K562 (cell line): ENCODE results near the gene MRM2.

Source experiments
- CTCF ChIP-seq, 3 experiments: IDR thresholded peaks in 2 of 3; conservative IDR thresholded peaks in 1 of 3; 2 replicates each; pipeline ENCODE4 v1.5.1; 2011 to 2012; ENCODE audit warnings: low read length in 3 of 3, mild to moderate bottlenecking in 3 of 3, control low read depth in 2 of 3, improper control_type of control experiment in 1 of 3, inconsistent platforms in 1 of 3, low read depth in 1 of 3, mixed read lengths in 1 of 3, moderate library complexity in 1 of 3; ENCODE audit not compliant: insufficient read depth in 2 of 3
- MAX ChIP-seq: sonication (generic); formaldehyde crosslinking; IDR thresholded peaks from 2 replicates; pipeline ENCODE4 v1.9.0; 2022; ENCODE audit warnings: mild to moderate bottlenecking, missing genetic modification reagents
- MEF2D ChIP-seq: conservative IDR thresholded peaks from 2 replicates; pipeline ENCODE4 v1.6.1; 2016; ENCODE audit warnings: low read depth, missing genetic modification characterization, missing compliant biosample characterization

- TF ChIP-seq CTCF (IDR thresholded peaks at IDR 0.05 in 2 of 3, conservative IDR thresholded peaks at IDR 0.05 in 1 of 3; ENCODE audit: insufficient read depth in 2 of 3, low read depth in 1 of 3, low read length in 3 of 3): no peak
- no peak for TF ChIP-seq MAX (CRISPR knock-in tag)
- TF ChIP-seq MEF2D (tag): no peak
Measured at GRCh38 chr7:2230882-2231281, 11.1 kb downstream of the MRM2 start.
